Fibroblast of lung (primary cell): Measurements from ENCODE around the gene SLX4. TPM values are rescaled to one million over a fixed set of nuclear protein-coding genes. Genes with fewer than 3 reads are reported as not detected.

Experiments
- DNase-seq, 2 donors: peaks; one replicate each; pipeline versions ENCODE4 v3.0.0 to v3.0.0-alpha.2; 2010; ENCODE audit warnings: low read depth in 2 of 2
- H2AFZ ChIP-seq: 2 replicates; pipeline ENCODE4 v1.5.1; 2012; ENCODE audit warnings: low read length, control low read depth, inconsistent platforms
- H3K27ac ChIP-seq: 2 replicates; pipeline ENCODE4 v1.5.1; 2011; ENCODE audit warnings: low read length, control low read depth; ENCODE audit not compliant: insufficient read depth
- H3K27me3 ChIP-seq: 2 replicates; pipeline ENCODE4 v1.5.1; 2011; ENCODE audit warnings: mild to moderate bottlenecking, low read length; ENCODE audit not compliant: control insufficient read depth, insufficient read depth
- H3K36me3 ChIP-seq: 2 replicates; pipeline ENCODE4 v1.5.1; 2011; ENCODE audit warnings: low read length; ENCODE audit not compliant: control insufficient read depth, insufficient read depth
- H3K4me1 ChIP-seq: 2 replicates; pipeline ENCODE4 v1.5.1; 2011; ENCODE audit warnings: low read length; ENCODE audit not compliant: control insufficient read depth, insufficient read depth; ENCODE audit errors: extremely low read depth
- H3K4me2 ChIP-seq: 2 replicates; pipeline ENCODE4 v1.5.1; 2011; ENCODE audit warnings: low read length, control low read depth; ENCODE audit not compliant: insufficient read depth; ENCODE audit errors: extremely low read depth
- H3K4me3 ChIP-seq, 4 experiments: fragments of 200-600 bp in 1 of 4; sonication (generic) in 1 of 4; replicated peaks in 1 of 4; 2 replicates each; pipeline ENCODE4 v1.5.1; 2011 to 2016; ENCODE audit warnings: low read length in 4 of 4, low read depth in 3 of 4, mild to moderate bottlenecking in 3 of 4, control low read depth in 2 of 4, inconsistent platforms in 1 of 4, mixed read lengths in 1 of 4; ENCODE audit not compliant: insufficient read depth in 1 of 4; ENCODE audit errors: control extremely low read depth in 1 of 4
- H3K79me2 ChIP-seq: 2 replicates; pipeline ENCODE4 v1.5.1; 2012; ENCODE audit warnings: mild to moderate bottlenecking, low read length, inconsistent platforms; ENCODE audit not compliant: control insufficient read depth, insufficient read depth
- H3K9ac ChIP-seq: 2 replicates; pipeline ENCODE4 v1.5.1; 2011; ENCODE audit warnings: mild to moderate bottlenecking, low read length, control low read depth; ENCODE audit not compliant: insufficient read depth
- H3K9me3 ChIP-seq: 2 replicates; pipeline ENCODE4 v1.5.1; 2012; ENCODE audit warnings: low read depth, low read length; ENCODE audit not compliant: control insufficient read depth, insufficient read depth
- H4K20me1 ChIP-seq: 2 replicates; pipeline ENCODE4 v1.5.1; 2011; ENCODE audit warnings: low read length; ENCODE audit not compliant: control insufficient read depth, insufficient read depth; ENCODE audit errors: extremely low read depth
- EZH2 ChIP-seq: IDR thresholded peaks from 2 replicates; pipeline ENCODE4 v1.5.1; 2012; ENCODE audit warnings: low read length, control low read depth, mild to moderate bottlenecking; ENCODE audit errors: missing control alignments
- polyA plus RNA-seq, 2 donors: library from polyadenylated mRNA; depleted of rRNA in 1 of 2; stranded (reverse) in 1 of 2; unstranded in 1 of 2; fragments of >200 nt; gene quantifications; 2 replicates each; pipeline ENCODE4 v1.2.1, GENCODE V29; 2011 to 2012; ENCODE audit warnings: missing spikeins in 1 of 2
- total RNA-seq: library from RNA; depleted of rRNA; stranded (reverse); fragments of >200 nt; gene quantifications from 2 replicates; pipeline ENCODE4 v1.2.1, GENCODE V29; 2014
- TF ChIP-seq, protein P1 (sequence below), 2 donors: IDR thresholded peaks in 1 of 2; conservative IDR thresholded peaks in 1 of 2; 1 replicate in 1 of 2; 2 replicates in 1 of 2; pipeline ENCODE4 v1.5.1; 2011 to 2012; ENCODE audit warnings: low read length in 2 of 2, control low read depth in 1 of 2, inconsistent platforms in 1 of 2, low read depth in 1 of 2, mild to moderate bottlenecking in 1 of 2

Gene SLX4
- total and polyA plus RNA-seq, 2 donors (not counting 1 experiment from before 2014, with no cell fraction given), result 0.81 to 4.0 TPM

GRCh38 chr16:3589991-3590701, 21.3 kb downstream of the SLX4 start:
- Histone ChIP-seq H3K9me3 (no peaks in the 10 kb centered on the region), H3K27ac (no peak overlapping the region)

DNA sequence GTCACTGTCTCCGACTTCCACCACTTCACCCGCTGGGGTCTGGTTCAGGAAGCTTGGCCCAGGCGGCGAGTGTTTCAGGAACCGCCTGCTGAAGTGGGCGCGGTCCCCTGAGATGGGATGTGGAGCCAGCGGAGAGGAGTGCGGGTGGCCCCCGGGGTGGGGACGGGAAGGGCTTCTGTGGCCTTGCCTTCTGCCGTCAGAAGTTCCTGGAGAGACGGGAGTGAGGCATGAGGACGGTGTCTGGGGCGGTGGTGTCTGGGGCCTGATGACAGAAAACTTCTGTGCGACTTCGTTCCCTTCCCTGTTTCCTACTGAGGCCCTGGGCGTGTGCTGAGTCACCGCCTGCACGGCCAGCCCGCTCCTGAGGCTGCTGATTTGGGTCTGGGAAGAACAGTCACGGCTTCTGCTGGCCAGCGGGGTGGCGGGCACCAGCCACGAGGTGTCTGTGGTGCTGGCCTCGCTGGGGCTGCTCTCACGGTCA, 21.9 kb downstream of the SLX4 start:
- H3K9ac ChIP-seq, result no peak overlapping the region
- H3K79me2 ChIP-seq, result no peaks in the 10 kb centered on the region
- H3K4me3 ChIP-seq, result no peak overlapping the region
- H3K9me3 ChIP-seq, result no peaks in the 10 kb centered on the region
- H3K4me1 ChIP-seq, result no peaks in the 10 kb centered on the region
- TF ChIP-seq, protein P1, sequence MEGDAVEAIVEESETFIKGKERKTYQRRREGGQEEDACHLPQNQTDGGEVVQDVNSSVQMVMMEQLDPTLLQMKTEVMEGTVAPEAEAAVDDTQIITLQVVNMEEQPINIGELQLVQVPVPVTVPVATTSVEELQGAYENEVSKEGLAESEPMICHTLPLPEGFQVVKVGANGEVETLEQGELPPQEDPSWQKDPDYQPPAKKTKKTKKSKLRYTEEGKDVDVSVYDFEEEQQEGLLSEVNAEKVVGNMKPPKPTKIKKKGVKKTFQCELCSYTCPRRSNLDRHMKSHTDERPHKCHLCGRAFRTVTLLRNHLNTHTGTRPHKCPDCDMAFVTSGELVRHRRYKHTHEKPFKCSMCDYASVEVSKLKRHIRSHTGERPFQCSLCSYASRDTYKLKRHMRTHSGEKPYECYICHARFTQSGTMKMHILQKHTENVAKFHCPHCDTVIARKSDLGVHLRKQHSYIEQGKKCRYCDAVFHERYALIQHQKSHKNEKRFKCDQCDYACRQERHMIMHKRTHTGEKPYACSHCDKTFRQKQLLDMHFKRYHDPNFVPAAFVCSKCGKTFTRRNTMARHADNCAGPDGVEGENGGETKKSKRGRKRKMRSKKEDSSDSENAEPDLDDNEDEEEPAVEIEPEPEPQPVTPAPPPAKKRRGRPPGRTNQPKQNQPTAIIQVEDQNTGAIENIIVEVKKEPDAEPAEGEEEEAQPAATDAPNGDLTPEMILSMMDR (conservative IDR thresholded peaks at IDR 0.05 in 1 of 2, IDR thresholded peaks at IDR 0.05 in 1 of 2; ENCODE audit: low read depth in 1 of 2, low read length in 2 of 2), result no peak
- no peak for TF ChIP-seq EZH2
- peaks cover 2% of the 10 kb centered on the region for H3K36me3 ChIP-seq
- no peaks in the 10 kb centered on the region for H4K20me1 ChIP-seq
- no peak overlapping the region for H3K27ac ChIP-seq
- H3K4me2 ChIP-seq, result no peak overlapping the region
- no peaks in the 10 kb centered on the region for H3K27me3 ChIP-seq
- no peak for DNase-seq
- no peak overlapping the region for H2AFZ ChIP-seq

More at GRCh38 chr16:3589991-3590701, 21.3 kb downstream of the SLX4 start:
- Histone ChIP-seq H3K4me3 (no peak overlapping the region), H3K36me3 (peaks cover 2% of the 10 kb centered on the region), H3K4me2 (no peak overlapping the region), H4K20me1 (no peaks in the 10 kb centered on the region), H3K4me1 (no peaks in the 10 kb centered on the region), H2AFZ (no peak overlapping the region), H3K9ac (no peak overlapping the region), H3K27me3 (no peaks in the 10 kb centered on the region), H3K79me2 (no peaks in the 10 kb centered on the region)
- DNase-seq, result no peak
- TF ChIP-seq, protein P1 (conservative IDR thresholded peaks at IDR 0.05 in 1 of 2, IDR thresholded peaks at IDR 0.05 in 1 of 2; ENCODE audit: low read depth in 1 of 2, low read length in 2 of 2), result no peak
- no peak for TF ChIP-seq EZH2

DNA sequence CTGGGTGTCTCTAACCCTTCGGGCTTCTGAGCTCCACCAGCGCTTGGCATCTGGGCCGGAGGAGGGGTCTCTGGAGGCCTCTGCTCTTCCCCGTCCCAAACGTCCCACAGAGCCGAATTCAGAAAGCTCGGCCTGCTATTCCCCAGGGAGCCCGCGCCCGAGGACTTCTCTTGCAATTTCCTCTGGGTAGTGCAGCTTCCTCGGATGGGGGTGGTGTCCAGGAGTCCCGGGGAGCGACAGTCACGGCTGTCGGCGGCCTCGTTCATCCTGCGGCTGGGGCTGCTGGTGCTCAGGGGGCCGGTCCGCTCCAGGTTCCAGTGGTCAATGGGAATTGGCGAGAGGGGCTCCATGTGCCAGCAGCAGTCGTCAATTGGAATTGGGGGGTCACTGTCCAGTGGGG, 22.4 kb downstream of the SLX4 start:
- H3K4me2 ChIP-seq, result no peak overlapping the region
- H3K4me3 ChIP-seq, result no peak overlapping the region
- H2AFZ ChIP-seq, result no peak overlapping the region
- H3K27me3 ChIP-seq, result no peaks in the 10 kb centered on the region
- TF ChIP-seq, protein P1 (conservative IDR thresholded peaks at IDR 0.05 in 1 of 2, IDR thresholded peaks at IDR 0.05 in 1 of 2; ENCODE audit: low read depth in 1 of 2, low read length in 2 of 2), result no peak
- TF ChIP-seq EZH2, result no peak
- peaks cover 2% of the 10 kb centered on the region for H3K36me3 ChIP-seq
- no peaks in the 10 kb centered on the region for H3K9me3 ChIP-seq
- no peak for DNase-seq
- no peaks in the 10 kb centered on the region for H3K79me2 ChIP-seq
- H3K4me1 ChIP-seq, result no peaks in the 10 kb centered on the region
- H3K9ac ChIP-seq, result no peak overlapping the region
- no peak overlapping the region for H3K27ac ChIP-seq
- H4K20me1 ChIP-seq, result no peaks in the 10 kb centered on the region
